ENCODE results near the gene SEC22C. TPM values are rescaled to one million over a fixed set of nuclear protein-coding genes. Genes with fewer than 3 reads are reported as not detected.

Gene SEC22C
- polyA plus RNA-seq, 3 donors: 15.3 to 28.4 (median 27.4) TPM

- Mint-ChIP-seq H3K36me3 (peaks cover 43 to 57% of the 10 kb centered on the region in 2 donors), H3K4me3 (no peak overlapping the region), H3K27me3 (ENCODE audit: low read depth in 3 of 3) (peaks cover 0 to 4% (median 3%) of the 10 kb centered on the region in 3 donors), H3K27ac (peak overlapping the region in 3 of 7 donors; percentile 25 to 72 (median 37)), H3K4me1 (peaks cover 95% of the 10 kb centered on the region), H3K9me3 (peaks cover 0 to 7% (median 0%) of the 10 kb centered on the region in 7 donors)
- Histone ChIP-seq H3K4me2 (replicated peaks; ENCODE audit: extremely low read depth, low read length, poor library complexity, severe bottlenecking) (no peak overlapping the region), H3K4me3 (replicated peaks in 1 of 3; ENCODE audit: low read depth in 2 of 3, low read length in 3 of 3) (no peak overlapping the region), H3K27ac (ENCODE audit: low read depth in 1 of 2, low read length in 2 of 2) (no peak overlapping the region), H3K9ac (ENCODE audit: insufficient read depth, low read length, poor library complexity, severe bottlenecking) (peak overlapping the region; percentile 6), H4K20me1 (ENCODE audit: insufficient read depth, low read length) (no peaks in the 10 kb centered on the region), H3K4me1 (ENCODE audit: control insufficient read depth in 1 of 2, insufficient read depth in 2 of 2, low read length in 2 of 2) (peaks cover 79 to 90% of the 10 kb centered on the region in 2 donors), H3K36me3 (replicated peaks in 1 of 2; ENCODE audit: control insufficient read depth in 1 of 2, insufficient read depth in 2 of 2, low read length in 2 of 2) (peaks cover 13 to 32% of the 10 kb centered on the region in 2 donors), H2AFZ (ENCODE audit: insufficient read depth, low read depth, low read length, poor library complexity, severe bottlenecking) (no peak overlapping the region), H3K9me3 (replicated peaks in 1 of 2; ENCODE audit: control insufficient read depth in 1 of 2, insufficient read depth in 1 of 2, low read length in 2 of 2) (no peaks in the 10 kb centered on the region), H3K79me2 (ENCODE audit: insufficient read depth, low read length) (no peaks in the 10 kb centered on the region), H3K27me3 (ENCODE audit: control insufficient read depth in 2 of 2, insufficient read depth in 2 of 2, low read length in 2 of 2) (no peaks in the 10 kb centered on the region)
- no peak for DNase-seq
- no peak for TF ChIP-seq CTCF (IDR thresholded peaks at IDR 0.05)
- intact Hi-C loops (cut with micrococcal nuclease): no loop called here
- WGBS (ENCODE audit: insufficient coverage): 97% methylated on average over 3 of the region's 6 CpGs
These were observed 50.3 kb downstream of the SEC22C start for GRCh38 chr3:42531470-42531869.

GRCh38 chr3:42530073-42530472 lies 51.7 kb downstream of the SEC22C start:
- Histone ChIP-seq H3K79me2 (ENCODE audit: insufficient read depth, low read length) (no peaks in the 10 kb centered on the region), H3K4me3 (replicated peaks in 1 of 3; ENCODE audit: low read depth in 2 of 3, low read length in 3 of 3) (peak overlapping the region in 1 of 3 experiments; percentile 62)

More at GRCh38 chr3:42530073-42530472, 51.7 kb downstream of the SEC22C start:
- Histone ChIP-seq H3K4me1 (ENCODE audit: control insufficient read depth in 1 of 2, insufficient read depth in 2 of 2, low read length in 2 of 2) (peaks cover 87 to 93% of the 10 kb centered on the region in 2 donors), H4K20me1 (ENCODE audit: insufficient read depth, low read length) (no peaks in the 10 kb centered on the region), H3K36me3 (replicated peaks in 1 of 2; ENCODE audit: control insufficient read depth in 1 of 2, insufficient read depth in 2 of 2, low read length in 2 of 2) (peaks cover 13 to 31% of the 10 kb centered on the region in 2 donors), H3K27me3 (ENCODE audit: control insufficient read depth in 2 of 2, insufficient read depth in 2 of 2, low read length in 2 of 2) (no peaks in the 10 kb centered on the region), H2AFZ (ENCODE audit: insufficient read depth, low read depth, low read length, poor library complexity, severe bottlenecking) (peak overlapping the region; percentile 52), H3K4me2 (replicated peaks; ENCODE audit: extremely low read depth, low read length, poor library complexity, severe bottlenecking) (peak overlapping the region; percentile 75), H3K9ac (ENCODE audit: insufficient read depth, low read length, poor library complexity, severe bottlenecking) (no peak overlapping the region), H3K9me3 (replicated peaks in 1 of 2; ENCODE audit: control insufficient read depth in 1 of 2, insufficient read depth in 1 of 2, low read length in 2 of 2) (no peaks in the 10 kb centered on the region), H3K27ac (ENCODE audit: low read depth in 1 of 2, low read length in 2 of 2) (peak overlapping the region; percentile 71 to 89)
- intact Hi-C loops (cut with micrococcal nuclease): no loop called here
- peak overlapping the region; percentile 82 to 94 (median 87) for H3K27ac Mint-ChIP-seq
- H3K9me3 Mint-ChIP-seq: peaks cover 0 to 7% (median 0%) of the 10 kb centered on the region in 7 donors
- H3K27me3 Mint-ChIP-seq (ENCODE audit: low read depth in 3 of 3): peaks cover 0 to 4% (median 3%) of the 10 kb centered on the region in 3 donors
- H3K4me3 Mint-ChIP-seq: peak overlapping the region; percentile 53 to 85
- H3K36me3 Mint-ChIP-seq: peaks cover 41 to 68% of the 10 kb centered on the region in 2 donors
- peaks cover 99% of the 10 kb centered on the region for H3K4me1 Mint-ChIP-seq
- DNase-seq: no peak
- no peak for TF ChIP-seq CTCF (IDR thresholded peaks at IDR 0.05)
